Measurements from ENCODE around the gene PTGES2.
A peak's percentile ranks its signal among the peaks of the same experiment; 100 is the strongest.

DNA sequence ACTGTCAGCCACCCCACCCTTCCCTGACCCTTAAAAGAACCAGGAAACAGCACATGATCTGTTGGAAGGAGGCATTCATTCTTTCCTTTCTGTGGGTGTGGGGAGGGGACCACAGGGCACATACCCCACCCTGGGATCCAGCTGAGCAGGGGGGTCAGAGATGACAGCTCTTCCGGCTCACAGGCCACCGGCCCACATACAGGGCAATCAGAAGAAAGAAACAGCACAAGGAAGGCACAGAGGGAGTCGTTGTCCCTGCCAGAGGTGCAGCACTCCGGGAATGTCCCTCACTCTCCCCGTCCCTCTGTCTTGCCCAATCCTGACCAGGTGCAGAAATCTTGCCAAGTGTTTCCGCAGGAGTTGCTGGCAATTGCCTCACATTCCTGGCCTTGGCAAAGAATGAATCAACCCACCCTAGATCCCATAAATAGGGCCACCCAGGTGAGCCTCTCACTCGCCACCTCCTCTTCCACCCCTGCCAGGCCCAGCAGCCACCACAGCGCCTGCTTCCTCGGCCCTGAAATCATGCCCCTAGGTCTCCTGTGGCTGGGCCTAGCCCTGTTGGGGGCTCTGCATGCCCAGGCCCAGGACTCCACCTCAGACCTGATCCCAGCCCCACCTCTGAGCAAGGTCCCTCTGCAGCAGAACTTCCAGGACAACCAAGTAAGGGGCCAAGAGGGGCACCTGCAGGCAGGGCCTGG is 21.6 kb upstream of the PTGES2 start, which contains the start of gene LCN2:
- TF ChIP-seq EP300 (IDR thresholded peaks at IDR 0.05) (no peak), POLR2A (IDR thresholded peaks at IDR 0.05) (no peak), POLR2AphosphoS5 (IDR thresholded peaks at IDR 0.05) (peak in 2 of 3 donors; percentile 67 to 86)
- TF ChIP-seq, protein P1, sequence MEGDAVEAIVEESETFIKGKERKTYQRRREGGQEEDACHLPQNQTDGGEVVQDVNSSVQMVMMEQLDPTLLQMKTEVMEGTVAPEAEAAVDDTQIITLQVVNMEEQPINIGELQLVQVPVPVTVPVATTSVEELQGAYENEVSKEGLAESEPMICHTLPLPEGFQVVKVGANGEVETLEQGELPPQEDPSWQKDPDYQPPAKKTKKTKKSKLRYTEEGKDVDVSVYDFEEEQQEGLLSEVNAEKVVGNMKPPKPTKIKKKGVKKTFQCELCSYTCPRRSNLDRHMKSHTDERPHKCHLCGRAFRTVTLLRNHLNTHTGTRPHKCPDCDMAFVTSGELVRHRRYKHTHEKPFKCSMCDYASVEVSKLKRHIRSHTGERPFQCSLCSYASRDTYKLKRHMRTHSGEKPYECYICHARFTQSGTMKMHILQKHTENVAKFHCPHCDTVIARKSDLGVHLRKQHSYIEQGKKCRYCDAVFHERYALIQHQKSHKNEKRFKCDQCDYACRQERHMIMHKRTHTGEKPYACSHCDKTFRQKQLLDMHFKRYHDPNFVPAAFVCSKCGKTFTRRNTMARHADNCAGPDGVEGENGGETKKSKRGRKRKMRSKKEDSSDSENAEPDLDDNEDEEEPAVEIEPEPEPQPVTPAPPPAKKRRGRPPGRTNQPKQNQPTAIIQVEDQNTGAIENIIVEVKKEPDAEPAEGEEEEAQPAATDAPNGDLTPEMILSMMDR (IDR thresholded peaks at IDR 0.05), result no peak
